Measurements from ENCODE around the gene MAP4K4. TPM values are rescaled to one million over a fixed set of nuclear protein-coding genes. Genes with fewer than 3 reads are reported as not detected.

Gene MAP4K4
- total RNA-seq, 2 donors from 2014 or later, result 26.8 to 30.7 TPM

- H3K36me3 ChIP-seq, result no peaks in the 10 kb centered on the region
- no peak overlapping the region for H3K4me3 ChIP-seq
- TF ChIP-seq CTCF (IDR thresholded peaks at IDR 0.05), result peak; percentile 50
- H3K27ac ChIP-seq, result no peak overlapping the region
- no peaks in the 10 kb centered on the region for H3K9me3 ChIP-seq
- no peak overlapping the region for H3K9ac ChIP-seq (ENCODE audit: low read depth in 2 of 2, low read length in 2 of 2)
- no peaks in the 10 kb centered on the region for H3K27me3 ChIP-seq
- peak; percentile 50 for DNase-seq
- no peaks in the 10 kb centered on the region for H3K4me1 ChIP-seq
- intact Hi-C loops (cut with DNase I), result loop anchor here (5.0 kb wide), 2 partner anchors 123 to 358 kb away; no protein-coding TSS in a partner anchor
Measured at GRCh38 chr2:101883860-101884259, 186.4 kb downstream of the MAP4K4 start.

- no peak overlapping the region for H3K4me3 ChIP-seq
- no peaks in the 10 kb centered on the region for H3K27me3 ChIP-seq
- H3K27ac ChIP-seq, result no peak overlapping the region
- H3K4me1 ChIP-seq, result no peaks in the 10 kb centered on the region
- H3K36me3 ChIP-seq, result no peaks in the 10 kb centered on the region
- DNase-seq, result no peak
- intact Hi-C loops (cut with DNase I), result loop anchor here (5.0 kb wide), 2 partner anchors 123 to 358 kb away; no protein-coding TSS in a partner anchor
- TF ChIP-seq CTCF (IDR thresholded peaks at IDR 0.05), result no peak
- no peak overlapping the region for H3K9ac ChIP-seq (ENCODE audit: low read depth in 2 of 2, low read length in 2 of 2)
- H3K9me3 ChIP-seq, result no peaks in the 10 kb centered on the region
Measured at GRCh38 chr2:101884423-101884822, 186.9 kb downstream of the MAP4K4 start.

- Histone ChIP-seq H3K9me3 (no peaks in the 10 kb centered on the region), H3K36me3 (no peaks in the 10 kb centered on the region), H3K27ac (no peak overlapping the region), H3K4me1 (no peaks in the 10 kb centered on the region), H3K9ac (ENCODE audit: low read depth in 2 of 2, low read length in 2 of 2) (no peak overlapping the region), H3K4me3 (no peak overlapping the region), H3K27me3 (no peaks in the 10 kb centered on the region)
- intact Hi-C loops (cut with DNase I), result loop anchor here (5.0 kb wide), 1 partner anchor 95 kb away; no protein-coding TSS in a partner anchor
- no peak for DNase-seq
- TF ChIP-seq CTCF (IDR thresholded peaks at IDR 0.05), result no peak
Measured at GRCh38 chr2:101887328-101887727, 189.8 kb downstream of the MAP4K4 start.

- H3K27ac ChIP-seq, result no peak overlapping the region
- DNase-seq, result no peak
- TF ChIP-seq CTCF (IDR thresholded peaks at IDR 0.05), result no peak
- no peaks in the 10 kb centered on the region for H3K27me3 ChIP-seq
- H3K4me1 ChIP-seq, result no peaks in the 10 kb centered on the region
- no peaks in the 10 kb centered on the region for H3K9me3 ChIP-seq
- intact Hi-C loops (cut with DNase I), result loop anchor here (5.0 kb wide), 1 partner anchor 93 kb away; no protein-coding TSS in a partner anchor
- H3K9ac ChIP-seq (ENCODE audit: low read depth in 2 of 2, low read length in 2 of 2), result no peak overlapping the region
- H3K4me3 ChIP-seq, result no peak overlapping the region
- H3K36me3 ChIP-seq, result no peaks in the 10 kb centered on the region
Measured at GRCh38 chr2:101889460-101890098, 192.1 kb downstream of the MAP4K4 start.

GRCh38 chr2:101892377-101892776 is 194.9 kb downstream of the MAP4K4 start:
- no peaks in the 10 kb centered on the region for H3K36me3 ChIP-seq
- no peaks in the 10 kb centered on the region for H3K9me3 ChIP-seq
- no peaks in the 10 kb centered on the region for H3K27me3 ChIP-seq
- DNase-seq, result no peak
- no peak for TF ChIP-seq CTCF (IDR thresholded peaks at IDR 0.05)
- H3K4me3 ChIP-seq, result no peak overlapping the region
- H3K4me1 ChIP-seq, result no peaks in the 10 kb centered on the region
- intact Hi-C loops (cut with DNase I), result no loop called here
- no peak overlapping the region for H3K27ac ChIP-seq
- H3K9ac ChIP-seq (ENCODE audit: low read depth in 2 of 2, low read length in 2 of 2), result no peak overlapping the region
